RWPE1 (cell line): ENCODE results near the gene ARL5B.
A peak's percentile ranks its signal among the peaks of the same experiment; 100 is the strongest.

Experiments used
- CTCF ChIA-PET: fragments of 350-600 bp; sonication (Branson Sonifier 250); formaldehyde crosslinking; extraction: SDS; loops from one replicate; lab custom pipeline; 2021; lab: Yijun Ruan, JAX
- POLR2A ChIA-PET: fragments of 400-600 bp; formaldehyde crosslinking; extraction: SDS; loops from one replicate; lab custom pipeline; 2020; ENCODE audit warnings: antibody characterized with exemption; ENCODE audit not compliant: low non-redundant PET; lab: Yijun Ruan, JAX
- DNase-seq: peaks from one replicate; pipeline ENCODE4 v3.0.0; 2012; ENCODE audit warnings: low spot score
- H3K27ac ChIP-seq: fragments of 450-650 bp; 2 replicates; pipeline ENCODE4 v1.5.1; 2017
- CTCF ChIP-seq: fragments of 450-650 bp; conservative IDR thresholded peaks from 2 replicates; pipeline ENCODE4 v1.5.1; 2017; ENCODE audit warnings: low read depth, mild to moderate bottlenecking

Gene ARL5B, protein sequence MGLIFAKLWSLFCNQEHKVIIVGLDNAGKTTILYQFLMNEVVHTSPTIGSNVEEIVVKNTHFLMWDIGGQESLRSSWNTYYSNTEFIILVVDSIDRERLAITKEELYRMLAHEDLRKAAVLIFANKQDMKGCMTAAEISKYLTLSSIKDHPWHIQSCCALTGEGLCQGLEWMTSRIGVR

DNA sequence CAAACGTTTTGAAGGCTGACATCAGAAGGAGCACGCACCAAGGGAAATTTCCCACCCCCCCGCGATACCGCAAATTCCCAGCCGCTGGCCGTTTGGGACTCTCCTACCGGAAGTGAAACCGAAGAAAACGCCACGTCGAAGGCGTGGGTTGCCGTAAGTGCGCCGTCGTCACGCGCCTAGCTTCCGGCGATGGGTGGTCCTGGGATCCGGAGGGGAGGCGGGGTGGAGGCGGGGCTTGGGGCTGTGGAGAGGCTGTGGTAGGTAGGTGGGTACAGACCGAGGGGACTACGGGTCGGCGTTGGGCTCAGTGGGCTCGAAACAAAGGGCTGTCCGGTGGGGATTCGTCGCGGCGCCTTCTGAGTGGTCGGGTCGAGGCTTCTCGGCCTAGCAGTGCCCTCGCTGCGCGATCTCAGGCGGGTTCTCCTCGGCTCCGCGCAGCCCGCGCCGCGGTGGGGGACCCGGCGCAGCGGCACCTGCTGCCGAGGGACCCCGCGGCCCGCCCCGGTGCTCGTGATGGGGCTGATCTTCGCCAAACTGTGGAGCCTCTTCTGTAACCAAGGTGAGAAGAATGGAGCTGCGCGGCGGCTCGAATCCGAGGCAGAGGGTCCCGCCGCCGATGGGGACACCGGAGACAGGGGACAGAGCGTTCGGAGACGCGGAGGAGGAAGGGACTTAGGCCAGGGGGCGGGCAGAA, at the start of gene ARL5B:
Gene ARL5B, plus strand, starts transcription at position 307 of the 694 bp plus-strand sequence. Its CDS starts 207 bp downstream, at position 514.
- peak; percentile 94 for DNase-seq

GRCh38 chr10:18610517-18610916, 48.7 kb upstream of the ARL5B start:
- no peak for TF ChIP-seq CTCF
- ChIA-PET CTCF (interaction anchor here (0.5 kb wide), 1 partner anchor 1472 kb away, joined by 5 read pairs; no protein-coding TSS in a partner anchor), POLR2A (no interaction called here)
- peak; percentile 69 for DNase-seq
- H3K27ac ChIP-seq = peak overlapping the region; percentile 82

More for the DNA sequence above, at the start of gene ARL5B:
- CTCF ChIA-PET = interaction anchor here (0.6 kb wide), 1 partner anchor 107 kb away, joined by 6 read pairs; no protein-coding TSS in a partner anchor
- no peak for TF ChIP-seq CTCF
- peak within 1 kb of the TSS; percentile 91 for H3K27ac ChIP-seq
- POLR2A ChIA-PET = interaction anchor here (0.5 to 0.6 kb wide), 3 partner anchors 23 to 1147 kb away, joined by 6 to 9 read pairs (median 6); no protein-coding TSS in a partner anchor

DNA sequence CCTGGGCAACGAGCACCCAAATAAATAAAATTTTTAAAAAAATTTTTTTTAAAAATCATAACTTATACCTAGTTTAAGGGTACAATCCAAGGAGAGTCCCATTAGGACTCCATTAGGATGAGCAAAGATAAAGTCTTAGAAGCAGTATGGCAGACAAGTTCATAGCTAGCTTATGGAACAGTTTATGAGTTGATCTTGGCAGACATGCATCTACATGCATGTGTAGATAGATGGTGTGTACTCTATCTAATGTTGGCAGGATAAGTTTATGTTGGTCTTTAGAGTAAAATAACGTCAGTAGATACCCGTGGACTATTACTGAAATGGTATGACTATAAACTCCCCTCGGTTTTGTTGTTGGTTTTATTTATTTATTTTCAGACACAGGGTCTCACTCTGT, 48.1 kb upstream of the ARL5B start:
- POLR2A ChIA-PET = no interaction called here
- H3K27ac ChIP-seq = peak overlapping the region; percentile 82

GRCh38 chr10:18615618-18616017, 43.6 kb upstream of the ARL5B start:
- no peak overlapping the region for H3K27ac ChIP-seq
- ChIA-PET CTCF (no interaction called here), POLR2A (no interaction called here)
- DNase-seq = no peak
- TF ChIP-seq CTCF = no peak

More for the DNA sequence above, 48.1 kb upstream of the ARL5B start:
- no peak for TF ChIP-seq CTCF
- DNase-seq = no peak
- CTCF ChIA-PET = no interaction called here

DNA sequence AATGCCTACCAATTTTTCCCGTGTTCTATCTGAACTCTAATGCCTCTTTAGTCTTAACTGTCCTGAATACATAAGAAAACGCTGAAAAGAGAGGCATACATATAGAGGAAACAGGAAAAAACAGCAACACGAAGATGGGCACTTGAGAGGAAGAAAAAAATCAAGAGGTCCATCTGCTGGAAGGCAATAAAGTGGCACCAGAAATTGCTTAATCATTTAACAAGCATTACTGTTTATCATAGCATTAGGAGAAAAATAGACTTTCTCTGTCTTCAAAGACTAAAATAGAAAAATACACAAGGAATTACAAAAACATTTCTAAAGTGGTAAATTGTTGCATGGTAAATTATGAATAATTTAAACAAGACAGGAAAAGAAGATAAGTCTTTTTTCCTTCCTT, 42.9 kb upstream of the ARL5B start:
- ChIA-PET CTCF (no interaction called here), POLR2A (no interaction called here)
- TF ChIP-seq CTCF = no peak
- H3K27ac ChIP-seq = no peak overlapping the region
- DNase-seq = no peak

DNA sequence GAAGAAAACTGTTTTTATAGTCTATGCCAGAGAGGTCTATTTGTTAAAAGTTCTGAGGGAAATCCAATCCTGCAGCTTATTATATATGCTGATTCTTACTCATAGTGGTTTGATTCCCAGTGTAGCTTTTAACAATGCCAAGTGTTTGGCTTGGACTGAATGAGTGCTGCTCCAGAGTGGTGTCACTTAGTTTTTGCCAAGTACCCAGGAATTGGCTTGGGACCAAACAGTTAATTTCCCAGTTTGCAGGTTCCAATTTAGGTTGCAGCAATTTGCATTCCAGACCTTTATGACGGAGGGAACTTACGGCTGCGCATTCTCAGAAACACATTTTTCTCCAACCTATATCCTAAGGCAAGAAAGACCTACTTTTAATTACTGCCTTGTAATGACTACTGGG, 40.2 kb upstream of the ARL5B start:
- DNase-seq = no peak
- POLR2A ChIA-PET = no interaction called here
- TF ChIP-seq CTCF = no peak
- CTCF ChIA-PET = no interaction called here
- H3K27ac ChIP-seq = no peak overlapping the region
